Glomerular endothelial cell (primary cell): ENCODE data around the gene BRD9. TPM values are rescaled to one million over a fixed set of nuclear protein-coding genes. Genes with fewer than 3 reads are reported as not detected.
"Not testable (repeated sequence)": the region's sequence is repeated elsewhere in the genome, so short reads cannot be mapped to it uniquely, and the experiment has no call there.

Experiments used
- DNase-seq: peaks from one replicate; pipeline ENCODE4 v3.0.0-alpha.2; 2011; ENCODE audit warnings: low read depth, low spot score; ENCODE audit errors: extremely low read depth
- total RNA-seq: library from RNA; depleted of rRNA; stranded (reverse); fragments of >200 nt; gene quantifications from 2 replicates; pipeline ENCODE4 v1.2.3, GENCODE V29; 2015

The BRD9 gene
- total RNA-seq, 1 donor from 2014 or later = 47.6 TPM

GRCh38 chr5:846602-847091, 46.0 kb downstream of the BRD9 start:
- not testable (repeated sequence) for DNase-seq

DNA sequence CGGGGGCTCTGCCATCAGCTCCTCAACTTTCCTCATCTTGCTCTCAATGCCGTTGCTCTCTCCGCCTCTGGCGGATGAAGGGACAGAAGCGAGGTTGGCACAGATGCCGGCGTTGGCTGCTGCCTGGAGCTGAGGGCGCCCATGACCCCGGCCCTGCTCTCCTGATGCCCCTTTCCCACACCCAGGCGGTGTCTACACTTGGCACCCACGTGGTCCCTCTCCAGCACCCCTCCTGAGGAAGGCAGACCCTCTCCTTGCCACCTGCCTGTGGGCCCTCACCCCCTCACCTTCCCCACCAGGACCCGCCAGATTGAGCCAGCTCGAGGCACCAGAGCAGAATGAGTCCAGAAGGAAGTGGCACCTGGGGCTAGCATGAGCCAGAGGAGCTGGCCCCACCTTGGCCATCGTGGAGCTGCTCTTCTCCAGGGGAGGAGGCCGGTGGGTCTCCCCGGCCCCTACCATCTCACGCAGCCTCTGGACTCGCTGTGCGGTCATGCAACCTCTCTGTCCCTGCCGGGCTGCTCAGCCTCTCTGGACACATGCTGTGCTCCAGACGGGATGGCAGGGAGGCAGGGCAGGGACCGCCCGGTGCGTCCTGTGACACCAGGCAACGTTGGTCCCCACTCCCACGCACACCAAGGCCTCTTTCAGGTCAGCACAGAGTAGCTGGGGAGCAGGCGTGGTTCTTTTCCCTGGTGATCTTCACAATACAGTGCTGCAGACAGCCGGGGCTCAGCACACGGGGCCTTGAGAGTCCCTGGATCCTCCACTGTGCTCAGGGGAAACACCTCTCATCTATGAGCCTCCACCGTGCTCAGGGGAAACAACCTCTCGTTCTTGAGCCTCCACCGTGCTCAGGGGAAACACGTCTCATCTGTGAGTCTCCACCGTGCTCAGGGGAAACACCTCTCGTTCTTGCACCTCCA, 46.7 kb downstream of the BRD9 start:
- DNase-seq = not testable (repeated sequence)

GRCh38 chr5:845031-845675, 47.4 kb downstream of the BRD9 start:
- DNase-seq = not testable (repeated sequence)

DNA sequence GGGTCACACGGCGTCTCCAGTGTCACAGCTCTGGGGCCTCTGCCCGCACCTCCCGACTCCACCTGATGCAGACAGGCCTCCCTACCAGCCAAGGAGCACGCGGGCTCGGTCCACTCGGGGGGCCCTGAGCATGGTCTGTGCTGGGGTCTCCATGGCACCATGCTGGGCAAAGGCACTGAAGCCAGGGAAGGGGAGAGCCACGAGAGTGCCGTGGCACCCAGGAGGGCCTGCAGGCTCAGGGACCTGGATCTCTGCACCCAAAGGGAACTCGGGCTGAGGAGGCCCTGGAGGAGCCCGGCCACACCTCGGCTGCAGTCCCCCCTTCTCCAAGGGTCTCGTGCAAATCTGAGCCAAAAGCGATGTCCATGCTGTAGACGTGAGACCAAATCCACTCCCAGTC, 48.2 kb downstream of the BRD9 start:
- not testable (repeated sequence) for DNase-seq

GRCh38 chr5:843926-844325, 48.7 kb downstream of the BRD9 start:
- DNase-seq = not testable (repeated sequence)

GRCh38 chr5:843371-843770, 49.2 kb downstream of the BRD9 start:
- not testable (repeated sequence) for DNase-seq

DNA sequence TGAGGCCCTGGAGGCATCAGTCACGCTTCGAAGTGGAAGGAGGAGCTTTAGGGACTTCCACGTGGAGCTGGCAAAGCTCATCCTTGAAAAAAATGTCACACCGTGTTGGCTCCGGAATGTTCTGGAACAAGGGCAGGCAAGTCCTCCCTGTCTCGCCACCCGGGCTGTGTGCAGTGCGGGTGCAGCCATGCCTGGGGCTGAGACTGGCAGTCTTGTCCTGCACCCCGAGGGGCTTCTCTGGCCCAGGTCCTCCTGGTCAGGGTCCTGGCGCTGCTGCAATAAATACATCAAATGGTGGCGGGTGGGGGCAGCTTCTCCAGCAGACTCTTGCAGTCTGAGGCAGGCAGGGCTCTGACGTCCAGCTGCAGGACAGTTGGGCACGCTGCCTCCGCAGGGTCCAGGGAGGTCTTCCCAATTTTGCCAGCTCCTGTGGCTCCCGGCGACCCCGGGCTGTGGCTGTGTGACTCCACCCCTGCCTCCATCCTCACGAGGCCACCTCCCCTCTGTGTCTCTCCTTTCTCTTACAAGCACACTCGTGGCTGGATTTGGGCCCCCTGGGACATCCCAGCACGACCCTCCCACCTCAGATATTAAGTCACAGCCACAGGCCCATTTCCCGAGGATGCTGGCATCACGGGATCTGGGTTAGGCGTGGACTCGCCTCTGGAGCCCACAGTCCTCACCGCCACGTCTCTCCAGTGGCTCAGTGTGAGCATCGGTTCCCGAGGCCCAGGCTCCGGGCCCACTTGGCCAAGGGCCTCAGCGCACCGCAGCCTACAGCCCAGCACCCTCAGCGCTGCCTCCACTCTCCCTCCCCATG, 50.0 kb downstream of the BRD9 start:
- DNase-seq = not testable (repeated sequence)

DNA sequence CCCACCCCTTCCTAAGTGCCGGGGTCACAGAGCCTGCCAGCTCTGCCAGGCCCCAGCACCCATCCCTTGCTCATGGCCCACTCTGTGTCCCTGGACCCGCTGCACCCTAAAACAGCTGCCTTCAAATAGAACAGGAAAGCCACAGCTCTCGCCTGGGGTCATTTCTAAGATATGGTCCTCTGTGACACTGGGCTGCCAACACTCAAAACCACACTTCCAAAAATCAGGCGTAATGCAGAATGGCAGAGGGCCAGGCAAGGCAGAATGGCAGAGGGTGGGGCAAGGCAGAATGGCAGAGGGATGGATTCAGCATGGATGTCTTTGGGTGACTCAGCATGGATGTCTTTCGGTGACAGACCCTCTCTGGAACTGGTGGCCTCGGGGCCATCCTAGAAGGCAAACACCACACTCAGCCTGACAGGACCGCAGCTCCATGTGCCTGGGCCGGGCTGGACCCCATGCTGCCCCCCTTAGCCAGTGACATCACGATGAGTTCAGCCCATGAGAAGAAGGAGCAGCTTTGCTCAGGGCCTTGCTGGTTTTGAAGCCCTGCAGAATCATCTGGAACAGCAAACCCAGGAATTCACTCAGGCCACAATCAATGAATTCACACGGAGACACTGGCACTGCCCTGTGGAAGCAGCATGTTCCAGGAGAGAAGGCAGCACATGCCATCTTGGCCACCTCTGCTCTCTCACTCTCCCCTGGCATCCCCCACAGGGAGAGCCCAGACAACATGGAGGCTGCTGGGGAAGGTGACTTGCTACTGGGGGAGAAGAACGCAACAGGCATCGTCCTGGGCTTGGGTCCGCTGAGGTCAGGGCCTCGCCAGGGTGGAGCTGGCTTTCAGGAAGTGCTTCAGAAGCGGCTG, 50.8 kb downstream of the BRD9 start:
- not testable (repeated sequence) for DNase-seq

GRCh38 chr5:840974-841435, 51.6 kb downstream of the BRD9 start:
- not testable (repeated sequence) for DNase-seq

GRCh38 chr5:840118-840973, 52.3 kb downstream of the BRD9 start:
- not testable (repeated sequence) for DNase-seq

DNA sequence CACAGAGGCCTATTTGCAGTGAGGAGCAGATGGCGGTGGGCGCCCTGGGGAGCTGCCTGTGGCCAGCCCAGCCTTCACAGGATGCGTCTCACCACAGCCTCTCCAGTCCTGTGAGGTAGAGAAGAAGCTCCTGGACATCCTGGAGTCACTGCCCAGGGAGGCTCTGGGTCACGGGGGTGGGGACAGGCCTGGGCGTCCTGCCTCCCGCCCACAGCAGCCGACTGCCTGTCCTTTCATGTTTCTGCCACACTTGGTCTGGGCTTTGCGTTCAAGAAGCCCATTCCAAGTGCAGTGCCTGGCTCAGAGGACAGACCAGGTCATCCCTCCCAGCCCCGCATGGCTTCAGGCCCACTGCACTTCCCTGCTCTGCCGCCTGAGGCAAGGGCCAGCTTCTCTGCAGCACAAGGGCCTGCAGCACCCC, 54.2 kb downstream of the BRD9 start:
- DNase-seq = not testable (repeated sequence)

- DNase-seq = not testable (repeated sequence)
Measured at GRCh38 chr5:837621-838121, 54.9 kb downstream of the BRD9 start.

GRCh38 chr5:835933-836612, 56.5 kb downstream of the BRD9 start:
- not testable (repeated sequence) for DNase-seq

- DNase-seq = not testable (repeated sequence)
Measured at GRCh38 chr5:834013-834412, 58.6 kb downstream of the BRD9 start.

DNA sequence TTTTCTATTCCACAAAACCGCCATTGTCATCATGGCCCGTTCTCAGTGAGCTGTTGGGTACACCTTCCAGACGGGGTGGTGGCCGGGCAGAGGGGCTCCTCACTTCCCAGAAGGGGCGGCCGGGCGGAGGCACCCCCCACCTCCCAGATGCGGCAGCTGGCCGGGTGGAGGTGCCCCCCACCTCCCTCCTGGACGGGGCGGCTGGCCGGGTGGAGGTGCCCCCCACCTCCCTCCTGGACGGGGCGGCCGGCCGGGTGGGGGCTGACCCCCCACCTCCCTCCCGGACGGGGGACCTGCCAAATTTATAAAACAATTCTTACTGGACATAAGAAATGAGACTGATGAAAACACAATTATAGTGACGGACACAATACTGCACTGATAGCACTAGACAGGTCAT, 64.4 kb downstream of the BRD9 start:
- not testable (repeated sequence) for DNase-seq

- not testable (repeated sequence) for DNase-seq
Measured at GRCh38 chr5:825544-825943, 67.1 kb downstream of the BRD9 start.

DNA sequence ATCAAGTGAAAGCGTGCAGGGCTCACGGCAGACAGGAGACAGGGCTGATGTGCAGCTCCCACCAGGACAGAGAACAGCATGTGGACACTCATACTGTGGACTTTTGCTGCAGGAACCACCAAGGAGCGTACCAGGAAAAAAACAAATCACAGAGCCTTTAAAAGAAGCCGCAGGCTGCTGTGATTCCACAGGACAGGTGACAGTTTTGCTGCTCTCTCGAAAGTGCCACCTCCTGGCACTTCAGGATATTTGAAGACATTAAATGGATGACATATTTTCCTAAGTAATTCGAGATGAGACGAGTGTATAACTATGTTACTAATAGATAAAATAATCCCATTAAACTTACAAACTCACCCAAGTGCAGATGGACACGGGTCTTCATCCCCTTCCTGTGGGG, 71.1 kb downstream of the BRD9 start:
- DNase-seq = no peak

- no peak for DNase-seq
Measured at GRCh38 chr5:820245-820644, 72.4 kb downstream of the BRD9 start.
